Hepatocyte (in vitro differentiated cells): ENCODE results near the gene DNM3.

ENCODE experiments used
- EZH2phosphoT487 ChIP-seq: fragments of 200-600 bp; sonication (generic); IDR thresholded peaks from one replicate; pipeline ENCODE4 v1.6.1; 2018; ENCODE audit warnings: antibody characterized with exemption, mild to moderate bottlenecking, low read depth, moderate library complexity; ENCODE audit not compliant: unreplicated experiment, severe bottlenecking
- TF ChIP-seq, protein P1 (sequence below): fragments of 200-600 bp; sonication (generic); IDR thresholded peaks from 2 replicates; pipeline ENCODE4 v1.5.1; 2016; ENCODE audit warnings: antibody characterized with exemption, mild to moderate bottlenecking; ENCODE audit not compliant: poor library complexity

- TF ChIP-seq EZH2phosphoT487: no peak
- TF ChIP-seq, protein P1, sequence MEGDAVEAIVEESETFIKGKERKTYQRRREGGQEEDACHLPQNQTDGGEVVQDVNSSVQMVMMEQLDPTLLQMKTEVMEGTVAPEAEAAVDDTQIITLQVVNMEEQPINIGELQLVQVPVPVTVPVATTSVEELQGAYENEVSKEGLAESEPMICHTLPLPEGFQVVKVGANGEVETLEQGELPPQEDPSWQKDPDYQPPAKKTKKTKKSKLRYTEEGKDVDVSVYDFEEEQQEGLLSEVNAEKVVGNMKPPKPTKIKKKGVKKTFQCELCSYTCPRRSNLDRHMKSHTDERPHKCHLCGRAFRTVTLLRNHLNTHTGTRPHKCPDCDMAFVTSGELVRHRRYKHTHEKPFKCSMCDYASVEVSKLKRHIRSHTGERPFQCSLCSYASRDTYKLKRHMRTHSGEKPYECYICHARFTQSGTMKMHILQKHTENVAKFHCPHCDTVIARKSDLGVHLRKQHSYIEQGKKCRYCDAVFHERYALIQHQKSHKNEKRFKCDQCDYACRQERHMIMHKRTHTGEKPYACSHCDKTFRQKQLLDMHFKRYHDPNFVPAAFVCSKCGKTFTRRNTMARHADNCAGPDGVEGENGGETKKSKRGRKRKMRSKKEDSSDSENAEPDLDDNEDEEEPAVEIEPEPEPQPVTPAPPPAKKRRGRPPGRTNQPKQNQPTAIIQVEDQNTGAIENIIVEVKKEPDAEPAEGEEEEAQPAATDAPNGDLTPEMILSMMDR: peak; percentile 86
These were observed 588.2 kb downstream of the DNM3 start for GRCh38 chr1:172429331-172430127.
